ENCODE measurements around the gene TMA7B. TPM values are rescaled to one million over a fixed set of nuclear protein-coding genes. Genes with fewer than 3 reads are reported as not detected.

TMA7B gene
- total and polyA plus RNA-seq, 8 donors, result 0.17 to 0.42 (median 0.24) TPM

DNA sequence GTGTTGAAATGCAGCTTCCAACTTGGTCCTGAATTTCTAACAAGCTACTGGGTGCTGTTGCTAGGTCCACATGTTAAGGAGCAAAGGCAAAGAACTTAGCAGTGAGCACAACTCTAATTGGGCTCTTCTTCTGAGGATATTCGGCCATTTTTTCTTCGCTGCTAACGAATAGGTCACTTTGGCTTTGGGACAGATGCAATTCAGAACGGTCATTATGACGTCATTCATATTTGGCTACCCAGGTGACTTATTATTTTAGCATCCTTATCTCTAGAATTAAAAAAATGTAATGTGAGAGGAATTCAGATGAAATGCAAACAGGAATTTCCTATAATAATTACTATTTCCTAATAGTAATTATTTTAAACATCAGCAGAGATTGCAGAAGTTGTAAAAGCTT, 13.9 kb downstream of the TMA7B start:
- Histone ChIP-seq H3K27ac (no peak overlapping the region), H3K4me3 (no peak overlapping the region), H3K4me1 (no peaks in the 10 kb centered on the region), H3K27me3 (peaks cover 0 to 81% of the 10 kb centered on the region in 2 donors), H3K36me3 (no peaks in the 10 kb centered on the region), H3K9me3 (no peaks in the 10 kb centered on the region)
- ATAC-seq, result no peak
- intact Hi-C loops (cut with DNase I), result no loop called here
- TF ChIP-seq, protein P1, sequence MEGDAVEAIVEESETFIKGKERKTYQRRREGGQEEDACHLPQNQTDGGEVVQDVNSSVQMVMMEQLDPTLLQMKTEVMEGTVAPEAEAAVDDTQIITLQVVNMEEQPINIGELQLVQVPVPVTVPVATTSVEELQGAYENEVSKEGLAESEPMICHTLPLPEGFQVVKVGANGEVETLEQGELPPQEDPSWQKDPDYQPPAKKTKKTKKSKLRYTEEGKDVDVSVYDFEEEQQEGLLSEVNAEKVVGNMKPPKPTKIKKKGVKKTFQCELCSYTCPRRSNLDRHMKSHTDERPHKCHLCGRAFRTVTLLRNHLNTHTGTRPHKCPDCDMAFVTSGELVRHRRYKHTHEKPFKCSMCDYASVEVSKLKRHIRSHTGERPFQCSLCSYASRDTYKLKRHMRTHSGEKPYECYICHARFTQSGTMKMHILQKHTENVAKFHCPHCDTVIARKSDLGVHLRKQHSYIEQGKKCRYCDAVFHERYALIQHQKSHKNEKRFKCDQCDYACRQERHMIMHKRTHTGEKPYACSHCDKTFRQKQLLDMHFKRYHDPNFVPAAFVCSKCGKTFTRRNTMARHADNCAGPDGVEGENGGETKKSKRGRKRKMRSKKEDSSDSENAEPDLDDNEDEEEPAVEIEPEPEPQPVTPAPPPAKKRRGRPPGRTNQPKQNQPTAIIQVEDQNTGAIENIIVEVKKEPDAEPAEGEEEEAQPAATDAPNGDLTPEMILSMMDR (IDR thresholded peaks at IDR 0.05), result no peak
- DNase-seq, result no peak

DNA sequence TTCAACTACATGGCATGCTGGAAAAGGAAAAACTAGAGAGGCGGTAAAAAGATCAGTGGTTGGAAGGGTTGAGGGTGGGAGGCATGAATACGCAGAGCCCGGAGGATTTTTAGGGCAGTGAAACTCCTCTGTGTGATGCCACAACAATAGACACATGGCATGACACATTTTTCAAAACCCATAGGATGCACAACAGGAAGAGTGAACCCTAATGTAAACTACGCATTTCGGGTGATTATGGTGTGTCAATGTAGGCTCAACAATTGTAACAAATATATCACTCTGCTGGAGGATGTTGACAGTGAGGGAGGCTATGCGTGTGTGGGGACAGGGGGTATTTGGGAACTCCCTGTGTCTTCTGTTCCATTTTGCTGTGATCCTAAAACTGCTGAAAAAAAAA, 18.9 kb downstream of the TMA7B start:
- intact Hi-C loops (cut with DNase I), result no loop called here
- H3K4me3 ChIP-seq, result no peak overlapping the region
- ATAC-seq, result no peak
- TF ChIP-seq, protein P1 (IDR thresholded peaks at IDR 0.05), result no peak
- H3K4me1 ChIP-seq, result no peaks in the 10 kb centered on the region
- H3K27me3 ChIP-seq, result peaks cover 0 to 95% of the 10 kb centered on the region in 2 donors
- DNase-seq, result no peak
- no peaks in the 10 kb centered on the region for H3K9me3 ChIP-seq
- H3K27ac ChIP-seq, result no peak overlapping the region
- no peaks in the 10 kb centered on the region for H3K36me3 ChIP-seq

DNA sequence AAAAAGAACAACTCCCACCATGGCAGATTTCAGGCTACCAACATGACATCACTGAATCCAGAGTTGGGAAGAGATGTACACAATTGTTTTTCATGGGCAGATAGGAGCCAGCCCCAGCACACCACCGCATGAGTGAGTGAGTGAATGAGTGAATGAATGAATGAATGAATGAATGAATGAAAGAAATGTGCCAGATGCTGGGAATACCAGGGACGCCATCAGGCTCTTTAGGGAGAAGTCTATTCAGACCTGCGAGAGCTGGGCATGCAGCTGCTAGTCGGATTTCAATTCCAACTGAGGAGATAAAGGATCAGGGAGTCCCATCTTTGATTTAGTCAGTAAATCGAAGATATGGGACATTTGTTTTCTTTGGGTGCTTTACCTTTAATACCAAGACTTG, 19.3 kb downstream of the TMA7B start:
- Histone ChIP-seq H3K9me3 (no peaks in the 10 kb centered on the region), H3K4me1 (no peaks in the 10 kb centered on the region), H3K36me3 (no peaks in the 10 kb centered on the region), H3K27ac (no peak overlapping the region), H3K4me3 (no peak overlapping the region), H3K27me3 (peaks cover 0 to 96% of the 10 kb centered on the region in 2 donors)
- ATAC-seq, result no peak
- TF ChIP-seq, protein P1 (IDR thresholded peaks at IDR 0.05), result no peak
- intact Hi-C loops (cut with DNase I), result no loop called here
- no peak for DNase-seq

DNA sequence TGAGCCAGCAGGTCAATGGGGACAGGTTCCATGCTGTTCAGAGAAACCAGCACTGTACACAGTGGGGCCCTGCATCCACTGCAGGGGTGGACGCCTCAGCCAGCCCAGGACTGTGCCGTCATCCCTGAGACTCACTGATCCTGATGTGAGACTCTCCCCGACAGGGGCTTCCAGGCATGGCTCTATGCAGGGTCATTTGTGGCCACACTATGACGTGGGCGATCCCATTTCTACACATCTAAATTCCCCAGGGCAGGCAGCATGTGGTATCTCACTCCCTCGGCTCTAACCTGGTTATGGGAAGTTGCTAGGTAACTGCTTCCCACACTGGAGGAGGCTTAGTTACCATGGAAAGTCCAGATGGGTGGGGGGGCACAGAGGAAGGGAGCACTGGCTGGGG, 20.4 kb downstream of the TMA7B start:
- H3K4me3 ChIP-seq, result no peak overlapping the region
- DNase-seq, result no peak
- no peaks in the 10 kb centered on the region for H3K36me3 ChIP-seq
- intact Hi-C loops (cut with DNase I), result no loop called here
- peaks cover 0 to 96% of the 10 kb centered on the region in 2 donors for H3K27me3 ChIP-seq
- no peak for ATAC-seq
- TF ChIP-seq, protein P1 (IDR thresholded peaks at IDR 0.05), result no peak
- H3K9me3 ChIP-seq, result no peaks in the 10 kb centered on the region
- H3K4me1 ChIP-seq, result no peaks in the 10 kb centered on the region
- no peak overlapping the region for H3K27ac ChIP-seq

DNA sequence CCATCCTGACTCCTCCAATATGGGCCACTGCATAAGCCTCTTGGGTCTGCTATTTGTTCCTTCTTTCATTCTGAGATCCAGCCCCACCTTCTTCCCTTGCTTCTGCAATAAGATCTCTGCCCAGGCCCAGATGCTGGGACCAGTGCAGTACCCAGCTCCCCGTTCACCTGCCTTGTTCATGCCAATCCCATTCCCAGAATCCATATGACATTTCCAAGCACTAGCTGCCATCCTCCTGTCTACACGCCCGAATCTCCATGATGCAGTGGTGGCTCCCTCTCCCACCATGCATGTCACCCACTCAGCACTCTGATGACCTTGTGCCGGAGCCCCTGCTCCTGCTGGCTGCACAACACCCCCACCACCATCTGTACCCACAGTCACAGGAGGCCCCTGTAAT, 23.1 kb downstream of the TMA7B start:
- Histone ChIP-seq H3K4me1 (no peaks in the 10 kb centered on the region), H3K4me3 (no peak overlapping the region), H3K9me3 (no peaks in the 10 kb centered on the region), H3K36me3 (no peaks in the 10 kb centered on the region), H3K27ac (no peak overlapping the region), H3K27me3 (peaks cover 0 to 75% of the 10 kb centered on the region in 2 donors)
- TF ChIP-seq, protein P1 (IDR thresholded peaks at IDR 0.05), result no peak
- no peak for DNase-seq
- intact Hi-C loops (cut with DNase I), result no loop called here
- ATAC-seq, result no peak

All from left lung (tissue), 10 donors.